Erythroblast (primary cell): ENCODE data around the gene SERGEF.

Experiments
- GATA1 ChIP-seq: IDR thresholded peaks from 2 replicates; pipeline ENCODE4 v1.6.1; 2011; ENCODE audit warnings: low read depth, mild to moderate bottlenecking, control low read depth, low read length, moderate library complexity
- POLR2A ChIP-seq: IDR thresholded peaks from 2 replicates; pipeline ENCODE4 v1.6.1; 2011; ENCODE audit warnings: mild to moderate bottlenecking, low read length

DNA sequence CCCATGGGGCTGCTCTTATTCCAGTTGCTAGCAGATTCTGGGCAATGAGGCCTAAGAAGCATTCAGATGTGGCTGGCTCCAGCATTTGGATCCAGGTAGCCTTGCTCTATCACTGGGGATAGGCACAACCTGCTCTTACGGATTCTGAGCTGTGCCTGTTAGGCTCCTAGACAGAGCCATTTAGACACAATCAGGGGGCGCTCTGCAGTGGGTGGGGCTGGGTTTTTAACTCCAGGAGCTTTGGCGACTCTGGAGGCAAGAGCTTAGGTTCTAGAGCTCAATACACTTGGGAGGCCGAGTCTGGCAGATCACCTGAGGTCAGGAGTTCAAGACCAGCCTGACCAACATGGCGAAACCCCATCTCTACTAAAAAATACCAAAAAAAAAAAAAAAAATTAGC, 246.3 kb downstream of the SERGEF start:
- no peak for TF ChIP-seq POLR2A
- no peak for TF ChIP-seq GATA1
